Adrenal gland (tissue), 12 donors: ENCODE measurements around the gene AOPEP. TPM values are rescaled to one million over a fixed set of nuclear protein-coding genes. Genes with fewer than 3 reads are reported as not detected.
"Not testable (repeated sequence)": the region's sequence is repeated elsewhere in the genome, so short reads cannot be mapped to it uniquely, and the experiment has no call there.

Experiments
- DNase-seq, 7 donors: peaks; one replicate each; pipeline ENCODE4 v3.0.0-alpha.2; 2019 to 2020
- H3K27ac ChIP-seq, 5 donors: fragments of 200-600 bp; sonication (generic) in 4 of 5; 1 replicate in 3 of 5; 2 replicates in 2 of 5; pipeline versions ENCODE4 v1.5.1 to v1.8.0; 2016 to 2020; ENCODE audit warnings: mild to moderate bottlenecking in 1 of 5
- H3K27me3 ChIP-seq: fragments of 200-600 bp; 2 replicates; pipeline ENCODE4 v1.8.0; 2021
- H3K36me3 ChIP-seq, 2 donors: fragments of 200-600 bp; replicated peaks in 1 of 2; 1 replicate in 1 of 2; 2 replicates in 1 of 2; pipeline versions ENCODE4 v1.5.1 to v1.8.0; 2018 to 2022
- H3K4me1 ChIP-seq, 2 donors: fragments of 200-600 bp; replicated peaks in 1 of 2; 1 replicate in 1 of 2; 2 replicates in 1 of 2; pipeline versions ENCODE4 v1.5.1 to v1.8.0; 2018 to 2021
- H3K4me3 ChIP-seq, 4 donors: fragments of 200-600 bp; sonication (generic) in 3 of 4; one replicate each; pipeline ENCODE4 v1.5.1; 2016 to 2018
- H3K9me3 ChIP-seq, 3 donors: fragments of 200-600 bp; sonication (generic) in 1 of 3; replicated peaks in 1 of 3; 1 replicate in 2 of 3; 2 replicates in 1 of 3; pipeline versions ENCODE4 v1.5.1 to v1.8.0; 2016 to 2021
- CTCF ChIP-seq, 6 experiments: fragments of 450-650 bp in 4 of 6; fragments of 200-600 bp in 2 of 6; sonication (generic) in 1 of 6; IDR thresholded peaks; 1 replicate in 5 of 6; 2 replicates in 1 of 6; pipeline versions ENCODE4 v1.5.1 to v1.8.0; 2016 to 2021; ENCODE audit warnings: antibody characterized with exemption in 6 of 6, mild to moderate bottlenecking in 2 of 6, moderate library complexity in 1 of 6
- POLR2A ChIP-seq, 2 donors: fragments of 450-650 bp; IDR thresholded peaks; one replicate each; pipeline ENCODE4 v1.6.1; 2017; ENCODE audit warnings: antibody characterized with exemption in 2 of 2, mild to moderate bottlenecking in 2 of 2, moderate library complexity in 1 of 2
- WGBS, 4 donors: extraction: QIAGEN DNeasy Blood & Tissue Kit in 2 of 4; methylation state at CpG; one replicate each; pipeline versions ENCODE4 v1.1.5 to v1.1.7; 2013 to 2017; 5-methylcytosine and 5-hydroxymethylcytosine counted together
- intact Hi-C, 2 donors: fragments of 100-400 bp; cut with DNase I; formaldehyde crosslinking; loops; one replicate each; pipeline versions ENCODE4 v1.14.1 to v1.15.0; 2022 to 2023
- polyA plus RNA-seq, 3 donors: library from polyadenylated mRNA; stranded (reverse); fragments of 200-250 nt in 2 of 3; fragments of 350-450 nt in 1 of 3; fragmentation: Illumina TruSeq in 1 of 3; extraction: RNeasy Lipid Tissue Mini Kit (QIAGEN cat#74804) in 1 of 3; gene quantifications; one replicate each; pipeline ENCODE4 v1.2.3, GENCODE V29; 2013 to 2014
- total RNA-seq, 9 donors: library from RNA; depleted of rRNA in 4 of 9; stranded (reverse); fragments of >200 nt in 4 of 9; fragments of 120-200 nt in 1 of 9; fragmentation: NEBNext Ultra II Directional in 1 of 9; extraction: Animal tissue kit (Norgen Biotek cat#: 25700) in 1 of 9; gene quantifications; one replicate each; pipeline versions ENCODE4 v1.1.0 to v1.2.4, GENCODE V29; 2013 to 2023
- donor health status: healthy with polysubstance abuse.
- donor health status: Bipolar disorder and iron deficiency.
- donor health status: DM: yes; HTN: yes; CAD: no.
- donor health status: DM: no; HTN: no; CAD: no.
- donor health status: DM: no; HTN: no; CAD: no.
- donor health status: DM: yes; HTN: yes; CAD: no.

The AOPEP gene
- total and polyA plus RNA-seq, 12 donors, result 31.0 to 99.6 (median 71.0) TPM

DNA sequence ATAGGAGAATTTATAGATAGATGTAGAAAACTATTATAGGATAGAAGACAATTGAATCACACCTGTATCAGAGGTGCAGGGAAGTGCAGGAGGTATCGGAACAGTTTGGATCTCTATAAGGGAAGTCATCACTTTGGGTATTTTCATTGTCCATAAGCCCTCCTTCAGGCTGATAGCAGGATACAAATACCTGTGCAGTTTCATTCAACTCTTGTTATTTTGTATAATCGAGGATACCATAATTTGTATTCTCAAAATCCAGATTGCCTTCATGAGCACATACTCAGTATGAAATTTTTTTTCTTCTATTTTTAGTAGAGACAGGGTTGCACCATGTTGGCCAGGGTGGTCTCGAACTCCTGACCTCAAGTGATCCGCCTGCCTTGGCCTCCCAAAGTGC lies 289.1 kb downstream of the AOPEP start:
- intact Hi-C loops, result no loop called here
- no peak for TF ChIP-seq CTCF (IDR thresholded peaks at IDR 0.05)
- no peak for TF ChIP-seq POLR2A (IDR thresholded peaks at IDR 0.05)
- H3K36me3 ChIP-seq, result peaks cover 0 to 42% of the 10 kb centered on the region in 2 donors
- DNase-seq, result no peak
- no peaks in the 10 kb centered on the region for H3K27me3 ChIP-seq
- peaks cover 13 to 36% of the 10 kb centered on the region in 2 donors for H3K4me1 ChIP-seq
- peak overlapping the region in 1 of 5 donors; percentile 83 for H3K27ac ChIP-seq
- 94 to 100% (median 98%) methylated on average over 4 of the region's 4 CpGs for WGBS, 4 donors
- H3K4me3 ChIP-seq, result no peak overlapping the region
- no peaks in the 10 kb centered on the region for H3K9me3 ChIP-seq

- Histone ChIP-seq H3K36me3 (peaks cover 0 to 46% of the 10 kb centered on the region in 2 donors), H3K27ac (peak overlapping the region in 3 of 5 donors; percentile 24 to 83 (median 78))
- WGBS, 4 donors, result 87 to 97% (median 96%) methylated on average over 1 of the region's 1 CpG
Observed at GRCh38 chr9:95017062-95017461, 290.6 kb downstream of the AOPEP start.

GRCh38 chr9:95017661-95018060 lies 291.2 kb downstream of the AOPEP start:
- Histone ChIP-seq H3K4me1 (peaks cover 13 to 49% of the 10 kb centered on the region in 2 donors), H3K4me3 (no peak overlapping the region), H3K27ac (peak overlapping the region in 4 of 5 donors; percentile 24 to 83 (median 56)), H3K27me3 (no peaks in the 10 kb centered on the region), H3K9me3 (no peaks in the 10 kb centered on the region), H3K36me3 (peaks cover 0 to 46% of the 10 kb centered on the region in 2 donors)
- DNase-seq, result no peak
- 93 to 95% (median 95%) methylated on average over 2 of the region's 2 CpGs for WGBS, 4 donors
- intact Hi-C loops, result no loop called here
- no peak for TF ChIP-seq CTCF (IDR thresholded peaks at IDR 0.05)
- TF ChIP-seq POLR2A (IDR thresholded peaks at IDR 0.05), result no peak

More at GRCh38 chr9:95017062-95017461, 290.6 kb downstream of the AOPEP start:
- TF ChIP-seq POLR2A (IDR thresholded peaks at IDR 0.05) (no peak), CTCF (IDR thresholded peaks at IDR 0.05) (no peak)
- H3K9me3 ChIP-seq, result no peaks in the 10 kb centered on the region
- no peak overlapping the region for H3K4me3 ChIP-seq
- H3K27me3 ChIP-seq, result no peaks in the 10 kb centered on the region
- intact Hi-C loops, result no loop called here
- peaks cover 13 to 47% of the 10 kb centered on the region in 2 donors for H3K4me1 ChIP-seq
- DNase-seq, result no peak

DNA sequence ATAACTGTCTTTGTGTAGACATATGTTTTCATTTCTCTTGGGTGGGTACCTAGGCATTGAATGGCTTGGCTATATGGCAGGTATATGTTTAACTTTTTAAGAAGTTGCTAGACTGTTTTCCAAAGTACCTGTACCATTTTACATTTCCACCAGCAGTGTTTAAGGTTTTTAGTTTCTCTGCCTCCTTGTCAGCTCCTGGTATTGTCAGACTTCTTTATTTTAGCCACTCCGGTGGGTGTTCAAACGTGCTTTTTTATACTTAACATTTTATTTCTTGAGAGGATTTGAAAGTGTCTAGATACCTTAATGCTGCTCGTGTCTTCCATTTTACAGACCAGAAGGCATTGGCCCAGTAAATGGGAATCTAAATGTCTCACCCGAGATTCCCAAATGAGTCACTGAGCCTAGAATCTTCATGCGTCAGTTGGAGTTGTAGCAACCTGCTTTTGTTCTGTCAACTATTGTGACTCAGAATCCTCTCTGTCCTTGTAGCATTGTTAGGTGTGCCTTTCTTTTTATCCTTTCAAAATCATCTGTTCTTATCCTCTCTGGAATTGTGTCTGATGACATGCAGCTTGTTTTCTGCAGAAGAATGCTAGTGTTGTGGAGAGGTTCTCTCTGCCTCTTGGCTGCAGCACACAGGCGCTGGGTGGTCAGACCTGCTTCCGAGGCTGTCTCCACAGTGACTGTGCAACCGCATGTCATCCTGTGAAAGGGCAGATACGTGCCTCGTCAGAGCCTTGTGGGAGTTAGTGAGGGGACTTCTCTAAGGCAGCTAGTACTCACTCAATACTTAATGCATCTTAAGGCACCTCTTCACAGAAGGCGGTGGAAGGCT lies 291.8 kb downstream of the AOPEP start:
- Histone ChIP-seq H3K4me1 (peaks cover 17 to 56% of the 10 kb centered on the region in 2 donors), H3K27ac (peak overlapping the region; percentile 24 to 83 (median 75)), H3K4me3 (peak overlapping the region in 1 of 4 donors; percentile 3), H3K36me3 (peaks cover 0 to 46% of the 10 kb centered on the region in 2 donors), H3K27me3 (no peaks in the 10 kb centered on the region), H3K9me3 (no peaks in the 10 kb centered on the region)
- intact Hi-C loops, result no loop called here
- WGBS, 4 donors, result 23 to 28% (median 25%) methylated on average over 9 to 11 of the region's 11 CpGs
- peak; percentile 48 to 78 (median 72) for DNase-seq
- TF ChIP-seq POLR2A (IDR thresholded peaks at IDR 0.05) (peak in 1 of 2 donors; percentile 30), CTCF (IDR thresholded peaks at IDR 0.05) (no peak)

GRCh38 chr9:95020644-95021043 lies 294.1 kb downstream of the AOPEP start:
- H3K27ac ChIP-seq, H3K9me3 ChIP-seq, H3K4me3 ChIP-seq, H3K27me3 ChIP-seq, DNase-seq, intact Hi-C loops: not testable (repeated sequence)
- peaks cover 0 to 33% of the 10 kb centered on the region in 2 donors for H3K36me3 ChIP-seq
- 92 to 99% (median 97%) methylated on average over 6 of the region's 6 CpGs for WGBS, 4 donors
- peaks cover 28 to 68% of the 10 kb centered on the region in 2 donors for H3K4me1 ChIP-seq
